H1 (cell line): Measurements from ENCODE around the gene LOXL1. TPM values are rescaled to one million over a fixed set of nuclear protein-coding genes. Genes with fewer than 3 reads are reported as not detected.

Experiments
- CTCF ChIA-PET: fragments of 300-600 bp; sonication (Branson Sonifier 250); formaldehyde crosslinking; loops from one replicate; lab custom pipeline; 2021; ENCODE audit not compliant: partially characterized antibody; lab: Charles Lee
- POLR2A ChIA-PET: fragments of 300-600 bp; sonication (Branson Sonifier 250); formaldehyde crosslinking; loops from one replicate; lab custom pipeline; 2021; ENCODE audit warnings: inconsistent platforms; ENCODE audit not compliant: partially characterized antibody; lab: Charles Lee
- DNase-seq, 2 experiments: peaks; one replicate each; pipeline versions ENCODE4 v3.0.0 to v3.0.0-alpha.2; 2010 to 2022; ENCODE audit warnings: low spot score in 2 of 2, low read depth in 1 of 2, mixed read lengths in 1 of 2
- FAIRE-seq: peaks from 2 replicates; lab custom pipeline; 2011; peaks lifted over from hg19 to GRCh38; lab: Jason Lieb, UNC
- H2AFZ ChIP-seq: 2 replicates; pipeline ENCODE4 v1.8.1; 2012; ENCODE audit warnings: low read length, inconsistent platforms
- H2AK5ac ChIP-seq: 2 replicates; pipeline ENCODE4 v1.6.1; 2013; ENCODE audit warnings: low read depth, low read length
- H2BK120ac ChIP-seq: replicated peaks from 2 replicates; pipeline ENCODE3; 2013; ENCODE audit warnings: low read depth, low read length, inconsistent platforms
- H2BK12ac ChIP-seq: 2 replicates; pipeline ENCODE4 v1.6.1; 2013; ENCODE audit warnings: low read depth, low read length
- H2BK15ac ChIP-seq: 2 replicates; pipeline ENCODE4 v1.6.1; 2013; ENCODE audit warnings: low read length
- H2BK20ac ChIP-seq: 2 replicates; pipeline ENCODE4 v1.6.1; 2013; ENCODE audit warnings: low read length
- H2BK5ac ChIP-seq: 2 replicates; pipeline ENCODE4 v1.6.1; 2013; ENCODE audit warnings: low read depth, low read length
- H3K14ac ChIP-seq: 2 replicates; pipeline ENCODE4 v1.6.1; 2013; ENCODE audit warnings: inconsistent platforms; ENCODE audit not compliant: insufficient read length
- H3K18ac ChIP-seq: 2 replicates; pipeline ENCODE4 v1.6.1; 2013; ENCODE audit warnings: low read length; ENCODE audit errors: extremely low read depth
- H3K23ac ChIP-seq: 2 replicates; pipeline ENCODE4 v1.6.1; 2013; ENCODE audit warnings: inconsistent platforms; ENCODE audit not compliant: insufficient read length
- H3K23me2 ChIP-seq: 2 replicates; pipeline ENCODE4 v1.6.1; 2013; ENCODE audit warnings: low read depth, low read length
- H3K27ac ChIP-seq: 2 replicates; pipeline ENCODE4 v1.6.1; 2011; ENCODE audit warnings: low read depth, low read length, inconsistent platforms
- H3K27me3 ChIP-seq, 4 experiments: replicated peaks in 1 of 4; 1 replicate in 1 of 4; 2 replicates in 3 of 4; pipeline versions ENCODE4 v1.6.1 to v1.8.1; 2011 to 2013; ENCODE audit warnings: low read length in 3 of 4, mild to moderate bottlenecking in 3 of 4, inconsistent platforms in 2 of 4, mixed read lengths in 2 of 4, moderate library complexity in 1 of 4; ENCODE audit not compliant: control insufficient read depth in 3 of 4, insufficient read depth in 3 of 4; ENCODE audit errors: extremely low read depth in 1 of 4
- H3K36me3 ChIP-seq, 4 experiments: 2 replicates each; pipeline versions ENCODE4 v1.6.1 to v1.8.1; 2011 to 2013; ENCODE audit warnings: mild to moderate bottlenecking in 4 of 4, low read length in 3 of 4, moderate library complexity in 2 of 4, control low read depth in 1 of 4, inconsistent platforms in 1 of 4; ENCODE audit not compliant: insufficient read depth in 4 of 4, control insufficient read depth in 2 of 4
- H3K4ac ChIP-seq: replicated peaks from 2 replicates; pipeline ENCODE3; 2013; ENCODE audit warnings: low read length, low read depth, mixed read lengths, inconsistent platforms; ENCODE audit not compliant: insufficient read length
- H3K4me1 ChIP-seq, 4 experiments: replicated peaks in 1 of 4; 1 replicate in 1 of 4; 2 replicates in 3 of 4; pipeline versions ENCODE4 v1.6.1 to v1.8.1; 2011 to 2013; ENCODE audit warnings: low read length in 3 of 4, inconsistent platforms in 2 of 4, mixed read lengths in 1 of 4; ENCODE audit not compliant: insufficient read depth in 4 of 4, control insufficient read depth in 3 of 4
- H3K4me2 ChIP-seq, 2 experiments: 2 replicates each; pipeline versions ENCODE4 v1.6.1 to v1.8.1; 2011 to 2013; ENCODE audit warnings: low read depth in 2 of 2, low read length in 2 of 2, control low read depth in 1 of 2, inconsistent platforms in 1 of 2, mild to moderate bottlenecking in 1 of 2; ENCODE audit not compliant: insufficient read depth in 1 of 2
- H3K4me3 ChIP-seq, 4 experiments: fragments of 200-600, 300-600 bp in 1 of 4; sonication (generic), shearing (Covaris generic), sonication (Bioruptor Twin) in 1 of 4; 2 replicates each; pipeline versions ENCODE4 v1.5.1 to v1.8.1; 2011 to 2016; ENCODE audit warnings: low read length in 4 of 4, low read depth in 3 of 4, control low read depth in 2 of 4, inconsistent platforms in 2 of 4, mild to moderate bottlenecking in 2 of 4, mixed read lengths in 1 of 4, moderate library complexity in 1 of 4; ENCODE audit not compliant: insufficient read depth in 2 of 4; ENCODE audit errors: extremely low read depth in 1 of 4
- H3K56ac ChIP-seq: replicated peaks from 2 replicates; pipeline ENCODE3; 2013; ENCODE audit warnings: low read depth, mild to moderate bottlenecking, mixed read lengths, low read length, inconsistent platforms; ENCODE audit not compliant: insufficient read length
- H3K79me1 ChIP-seq: 2 replicates; pipeline ENCODE4 v1.6.1; 2013; ENCODE audit warnings: low read depth, low read length, control low read depth
- H3K79me2 ChIP-seq, 2 experiments: 2 replicates each; pipeline versions ENCODE4 v1.6.1 to v1.8.1; 2012 to 2013; ENCODE audit warnings: low read length in 2 of 2, mild to moderate bottlenecking in 2 of 2, inconsistent platforms in 1 of 2; ENCODE audit not compliant: insufficient read depth in 2 of 2, control insufficient read depth in 1 of 2
- H3K9ac ChIP-seq, 4 experiments: replicated peaks in 1 of 4; 1 replicate in 1 of 4; 2 replicates in 3 of 4; pipeline versions ENCODE4 v1.6.1 to v1.8.1; 2011 to 2013; ENCODE audit warnings: low read depth in 3 of 4, low read length in 3 of 4, control low read depth in 2 of 4, mild to moderate bottlenecking in 2 of 4, moderate library complexity in 2 of 4, inconsistent platforms in 1 of 4; ENCODE audit errors: extremely low read depth in 1 of 4
- H3K9me3 ChIP-seq, 2 experiments: 2 replicates each; pipeline versions ENCODE4 v1.6.1 to v1.8.1; 2012 to 2013; ENCODE audit warnings: mild to moderate bottlenecking in 2 of 2, moderate library complexity in 2 of 2, control low read depth in 1 of 2, inconsistent platforms in 1 of 2, low read depth in 1 of 2, low read length in 1 of 2, mixed read lengths in 1 of 2; ENCODE audit not compliant: insufficient read depth in 2 of 2
- H4K20me1 ChIP-seq, 2 experiments: replicated peaks in 1 of 2; 2 replicates each; pipeline versions ENCODE3 to v1.8.1; 2011 to 2013; ENCODE audit warnings: inconsistent platforms in 2 of 2, low read length in 2 of 2, mild to moderate bottlenecking in 1 of 2; ENCODE audit not compliant: insufficient read depth in 2 of 2, control insufficient read depth in 1 of 2
- H4K5ac ChIP-seq: 2 replicates; pipeline ENCODE4 v1.6.1; 2013; ENCODE audit warnings: low read length, low read depth, mixed read lengths, inconsistent platforms; ENCODE audit not compliant: insufficient read length
- H4K8ac ChIP-seq: 2 replicates; pipeline ENCODE4 v1.8.0; 2013; ENCODE audit warnings: mild to moderate bottlenecking, moderate library complexity, low read length, inconsistent platforms; ENCODE audit not compliant: insufficient read depth; ENCODE audit errors: extremely low read depth
- H4K91ac ChIP-seq: replicated peaks from 2 replicates; pipeline ENCODE3; 2013; ENCODE audit warnings: low read length, mixed read lengths, inconsistent platforms; ENCODE audit not compliant: insufficient read length
- BRCA1 ChIP-seq: IDR thresholded peaks from 2 replicates; pipeline ENCODE4 v1.6.1; 2012; ENCODE audit warnings: low read depth, low read length, improper control_type of control experiment
- GABPA ChIP-seq: IDR thresholded peaks from 2 replicates; pipeline ENCODE4 v1.6.1; 2011; ENCODE audit warnings: mild to moderate bottlenecking, low read length, moderate library complexity, borderline replicate concordance; ENCODE audit not compliant: insufficient read depth
- HDAC6 ChIP-seq: IDR thresholded peaks from one replicate; pipeline ENCODE4 v1.7.1; 2012; ENCODE audit warnings: low read depth, mild to moderate bottlenecking, inconsistent platforms, low read length, moderate library complexity
- NRF1 ChIP-seq: IDR thresholded peaks from 2 replicates; pipeline ENCODE4 v1.6.1; 2011; ENCODE audit warnings: mild to moderate bottlenecking, low read depth, low read length, improper control_type of control experiment
- PHF8 ChIP-seq: fragments of 200-600 bp; sonication (generic); conservative IDR thresholded peaks from 2 replicates; pipeline ENCODE4 v1.7.1; 2012; ENCODE audit warnings: low read depth, mild to moderate bottlenecking, inconsistent platforms, low read length, moderate library complexity
- RNF2 ChIP-seq: fragments of 200-900, 300-1000 bp; sonication (generic); IDR thresholded peaks from 2 replicates; pipeline ENCODE4 v1.7.1; 2016; ENCODE audit warnings: borderline replicate concordance, low read depth, mild to moderate bottlenecking, antibody characterized with exemption, low read length; ENCODE audit not compliant: poor library complexity, severe bottlenecking; ENCODE audit errors: missing control alignments
- TAF1 ChIP-seq: IDR thresholded peaks from 2 replicates; pipeline ENCODE4 v1.6.1; 2011; ENCODE audit warnings: mild to moderate bottlenecking, low read depth, low read length
- TCF12 ChIP-seq: IDR thresholded peaks from 2 replicates; pipeline ENCODE4 v1.6.1; 2011; ENCODE audit warnings: low read depth, mild to moderate bottlenecking, low read length
- ZNF274 ChIP-seq: IDR thresholded peaks from 2 replicates; pipeline ENCODE4 v1.7.0; 2012; ENCODE audit warnings: low read length, borderline replicate concordance; ENCODE audit errors: extremely low read depth
- WGBS, 2 experiments: shearing (Covaris generic) in 1 of 2; methylation state at CpG; one replicate each; pipeline versions ENCODE4 v1.1.6 to v1.1.7; 2013 to 2015; ENCODE audit warnings: low lambda C conversion rate in 2 of 2, mixed read lengths in 2 of 2, inconsistent platforms in 1 of 2, low coverage in 1 of 2, missing lambda C conversion rate in 1 of 2; ENCODE audit not compliant: insufficient replicate concordance in 2 of 2, insufficient coverage in 1 of 2, insufficient read length in 1 of 2; ENCODE audit errors: extremely low coverage in 1 of 2, missing lambda C conversion rate in 1 of 2; 5-methylcytosine and 5-hydroxymethylcytosine counted together
- polyA plus RNA-seq, 7 experiments: library from polyadenylated mRNA; depleted of rRNA in 3 of 7; stranded (reverse) in 5 of 7; unstranded in 2 of 7; fragments of >200 nt in 5 of 7; fragments of 200-250 nt in 2 of 7; gene quantifications; 1 replicate in 5 of 7; 2 replicates in 1 of 7; 4 replicates in 1 of 7; pipeline versions ENCODE4 v1.2.1 to v1.2.3, GENCODE V29; 2011 to 2013; ENCODE audit warnings: missing spikeins in 2 of 7, mixed read lengths in 2 of 7
- total RNA-seq: library from RNA; stranded (reverse); fragmentation: NEBNext Ultra II Directional; extraction: Animal tissue kit (Norgen Biotek cat#: 25700); gene quantifications from 2 replicates; pipeline ENCODE4 v1.2.1, GENCODE V29; 2021
- TF ChIP-seq, protein P1 (sequence below), 3 experiments: IDR thresholded peaks; 1 replicate in 2 of 3; 2 replicates in 1 of 3; pipeline versions ENCODE4 v1.5.1 to v1.6.1; 2011; ENCODE audit warnings: low read length in 3 of 3, mild to moderate bottlenecking in 3 of 3, inconsistent platforms in 2 of 3, low read depth in 1 of 3, moderate library complexity in 1 of 3; ENCODE audit not compliant: insufficient read depth in 1 of 3; ENCODE audit errors: control extremely low read depth in 1 of 3

LOXL1 gene
- total and polyA plus RNA-seq, 2 of the 8 experiments (the other 6 are each of a cell fraction or from before 2014, with no cell fraction given) = 8.1 to 14.4 TPM

DNA sequence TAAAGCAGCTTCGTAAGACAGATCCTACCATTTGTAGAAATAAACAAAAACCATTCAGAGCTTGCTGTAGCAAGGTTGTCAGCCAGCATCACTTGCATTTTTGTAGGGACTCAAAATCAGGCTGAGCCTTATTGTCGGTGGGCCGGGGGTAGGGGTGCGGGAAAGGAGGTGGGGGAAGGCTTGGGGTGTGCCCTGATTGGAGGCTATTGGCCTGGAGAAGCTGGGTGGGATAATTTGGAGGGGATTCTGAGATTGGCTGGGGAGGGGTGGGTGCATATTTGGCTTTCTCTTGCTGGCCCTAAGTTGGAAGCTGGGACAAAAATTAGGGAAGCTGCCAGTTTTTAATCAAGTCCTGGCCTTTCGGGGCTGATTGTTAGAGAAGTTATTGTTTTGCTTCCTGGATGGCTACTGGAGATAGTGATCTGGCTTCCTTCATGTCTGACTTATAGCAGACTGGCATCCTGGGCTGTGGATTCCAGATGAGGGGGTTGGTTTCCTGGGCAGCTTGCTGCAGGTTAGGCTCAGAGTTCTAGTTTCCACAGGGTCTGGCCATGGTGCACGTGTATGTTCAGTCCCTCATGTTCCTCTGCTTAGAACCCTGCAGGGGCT is 43.0 kb downstream of the LOXL1 start:
- H3K18ac ChIP-seq = no peak overlapping the region
- no peak overlapping the region for H4K8ac ChIP-seq
- H2BK20ac ChIP-seq = peak overlapping the region; percentile 93; the same call in 1 of the 2 replicates
- no peak overlapping the region for H3K4ac ChIP-seq
- no peak overlapping the region for H3K4me2 ChIP-seq
- no peaks in the 10 kb centered on the region for H3K36me3 ChIP-seq
- no peak overlapping the region for H4K91ac ChIP-seq
- H3K79me1 ChIP-seq = no peaks in the 10 kb centered on the region
- DNase-seq = no peak
- H3K23me2 ChIP-seq = no peaks in the 10 kb centered on the region
- ChIA-PET POLR2A (no interaction called here), CTCF (interaction anchor here (0.7 to 12.9 kb wide), 8 partner anchors 10 to 334 kb away, joined by 3 to 174 read pairs (median 4); partner anchors contain the start of genes PML and STOML1)
- TF ChIP-seq TCF12 (no peak), RNF2 (no peak), TAF1 (no peak), BRCA1 (no peak), HDAC6 (no peak), PHF8 (no peak), ZNF274 (no peak), GABPA (no peak), NRF1 (no peak)
- TF ChIP-seq, protein P1, sequence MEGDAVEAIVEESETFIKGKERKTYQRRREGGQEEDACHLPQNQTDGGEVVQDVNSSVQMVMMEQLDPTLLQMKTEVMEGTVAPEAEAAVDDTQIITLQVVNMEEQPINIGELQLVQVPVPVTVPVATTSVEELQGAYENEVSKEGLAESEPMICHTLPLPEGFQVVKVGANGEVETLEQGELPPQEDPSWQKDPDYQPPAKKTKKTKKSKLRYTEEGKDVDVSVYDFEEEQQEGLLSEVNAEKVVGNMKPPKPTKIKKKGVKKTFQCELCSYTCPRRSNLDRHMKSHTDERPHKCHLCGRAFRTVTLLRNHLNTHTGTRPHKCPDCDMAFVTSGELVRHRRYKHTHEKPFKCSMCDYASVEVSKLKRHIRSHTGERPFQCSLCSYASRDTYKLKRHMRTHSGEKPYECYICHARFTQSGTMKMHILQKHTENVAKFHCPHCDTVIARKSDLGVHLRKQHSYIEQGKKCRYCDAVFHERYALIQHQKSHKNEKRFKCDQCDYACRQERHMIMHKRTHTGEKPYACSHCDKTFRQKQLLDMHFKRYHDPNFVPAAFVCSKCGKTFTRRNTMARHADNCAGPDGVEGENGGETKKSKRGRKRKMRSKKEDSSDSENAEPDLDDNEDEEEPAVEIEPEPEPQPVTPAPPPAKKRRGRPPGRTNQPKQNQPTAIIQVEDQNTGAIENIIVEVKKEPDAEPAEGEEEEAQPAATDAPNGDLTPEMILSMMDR (IDR thresholded peaks at IDR 0.05; ENCODE audit: control extremely low read depth in 1 of 3, insufficient read depth in 1 of 3, low read depth in 1 of 3, low read length in 3 of 3) = no peak
- H3K79me2 ChIP-seq = no peaks in the 10 kb centered on the region
- H3K56ac ChIP-seq = no peak overlapping the region
- H3K4me1 ChIP-seq = peaks cover 0 to 19% (median 6%) of the 10 kb centered on the region in 4 experiments; a peak in 6 of 7 replicates
- H2BK5ac ChIP-seq = no peak overlapping the region
- no peak overlapping the region for H2BK120ac ChIP-seq
- 85% methylated on average over 6 of the region's 6 CpGs; no CpG with 5 or more reads in 1 of the 2 experiments for WGBS, 2 experiments
- FAIRE-seq = no peak
- H3K27me3 ChIP-seq = peaks cover 0 to 4% (median 2%) of the 10 kb centered on the region in 4 experiments; a peak in 3 of 7 replicates
- H2BK12ac ChIP-seq = no peak overlapping the region
- H2AFZ ChIP-seq = no peak overlapping the region
- H4K20me1 ChIP-seq = no peaks in the 10 kb centered on the region
- no peaks in the 10 kb centered on the region; a peak in 1 of 4 replicates for H3K9me3 ChIP-seq
- no peak overlapping the region for H3K4me3 ChIP-seq
- no peak overlapping the region for H3K23ac ChIP-seq
- no peak overlapping the region for H3K9ac ChIP-seq
- H3K14ac ChIP-seq = no peak overlapping the region
- no peak overlapping the region for H3K27ac ChIP-seq
- H2BK15ac ChIP-seq = no peak overlapping the region
- H2AK5ac ChIP-seq = no peak overlapping the region
- H4K5ac ChIP-seq = no peak overlapping the region
